ENCODE results near the gene ACKR3.

GRCh38 chr2:236613612-236614011 is 44.0 kb downstream of the ACKR3 start:
- no peak for TF ChIP-seq POLR2AphosphoS5 (IDR thresholded peaks at IDR 0.05; ENCODE audit: low read depth, low read length)
- TF ChIP-seq POLR2A (IDR thresholded peaks at IDR 0.05; ENCODE audit: low read depth, low read length), result no peak
